Stomach (tissue), 9 donors: ENCODE data around the gene JCAD. TPM values are rescaled to one million over a fixed set of nuclear protein-coding genes. Genes with fewer than 3 reads are reported as not detected.
"Not testable (repeated sequence)": the region's sequence is repeated elsewhere in the genome, so short reads cannot be mapped to it uniquely, and the experiment has no call there.

ENCODE experiments used
- DNase-seq, 2 donors: peaks; one replicate each; pipeline versions ENCODE4 v3.0.0 to v3.0.0-alpha.2; 2013 to 2019
- H3K27ac ChIP-seq, 5 donors: fragments of 200-600 bp in 4 of 5; sonication (generic) in 4 of 5; one replicate each; pipeline ENCODE4 v1.5.1; 2013 to 2019; ENCODE audit warnings: mild to moderate bottlenecking in 1 of 5, moderate library complexity in 1 of 5
- H3K27me3 ChIP-seq, 3 donors: fragments of 200-600 bp; sonication (generic); one replicate each; pipeline ENCODE4 v1.5.1; 2017 to 2019; ENCODE audit warnings: mixed run types in 1 of 3
- H3K36me3 ChIP-seq, 4 donors: fragments of 200-600 bp; sonication (generic); 1 replicate in 3 of 4; 2 replicates in 1 of 4; pipeline ENCODE4 v1.5.1; 2016 to 2019
- H3K4me1 ChIP-seq, 4 donors: fragments of 200-600 bp; sonication (generic); one replicate each; pipeline ENCODE4 v1.5.1; 2016 to 2019
- H3K4me3 ChIP-seq, 4 donors: fragments of 200-600 bp; sonication (generic) in 3 of 4; one replicate each; pipeline ENCODE4 v1.5.1; 2016 to 2019; ENCODE audit warnings: mild to moderate bottlenecking in 1 of 4
- H3K9me3 ChIP-seq, 4 donors: fragments of 200-600 bp; sonication (generic); one replicate each; pipeline ENCODE4 v1.5.1; 2016 to 2019
- EP300 ChIP-seq: sonication (generic); formaldehyde crosslinking; IDR thresholded peaks from one replicate; pipeline ENCODE4 v1.6.1; 2017; ENCODE audit warnings: antibody characterized with exemption
- POLR2A ChIP-seq, 4 donors: fragments of 450-650 bp; IDR thresholded peaks; one replicate each; pipeline ENCODE4 v1.6.1; 2016; ENCODE audit warnings: antibody characterized with exemption in 4 of 4, control low read depth in 2 of 4, mild to moderate bottlenecking in 1 of 4, moderate library complexity in 1 of 4
- POLR2AphosphoS5 ChIP-seq, 3 donors: sonication (generic); formaldehyde crosslinking; IDR thresholded peaks; one replicate each; pipeline ENCODE4 v1.6.1; 2016; ENCODE audit warnings: antibody characterized with exemption in 3 of 3
- WGBS, 5 donors: extraction: QIAGEN DNeasy Blood & Tissue Kit in 3 of 5; methylation state at CpG; one replicate each; pipeline versions ENCODE4 v1.1.5 to v1.1.7; 2013 to 2018; 5-methylcytosine and 5-hydroxymethylcytosine counted together
- intact Hi-C: fragments of 100-400 bp; cut with DNase I; formaldehyde crosslinking; loops from one replicate; pipeline ENCODE4 v1.15.1; 2023; ENCODE audit warnings: low total_unique reads
- polyA plus RNA-seq, 3 donors: library from polyadenylated mRNA; stranded (reverse); fragments of 200-250 nt; gene quantifications; one replicate each; pipeline ENCODE4 v1.2.3, GENCODE V29; 2013
- total RNA-seq, 5 donors: library from RNA; depleted of rRNA; stranded (reverse); fragments of >200 nt; gene quantifications; one replicate each; pipeline versions ENCODE4 v1.1.0 to v1.2.3, GENCODE V29; 2014 to 2016
- TF ChIP-seq, protein P1 (sequence below), 7 experiments: fragments of 450-650 bp in 4 of 7; fragments of 200-600 bp in 3 of 7; sonication (generic) in 3 of 7; IDR thresholded peaks; one replicate each; pipeline ENCODE4 v1.5.1; 2016 to 2019; ENCODE audit warnings: antibody characterized with exemption in 7 of 7, control low read depth in 2 of 7, mild to moderate bottlenecking in 1 of 7
- donor health status: healthy with polysubstance abuse.
- donor health status: Bipolar disorder and iron deficiency.
- donor health status: healthy.

Gene JCAD
- total and polyA plus RNA-seq, 8 donors: 1.6 to 30.3 (median 10.4) TPM

DNA sequence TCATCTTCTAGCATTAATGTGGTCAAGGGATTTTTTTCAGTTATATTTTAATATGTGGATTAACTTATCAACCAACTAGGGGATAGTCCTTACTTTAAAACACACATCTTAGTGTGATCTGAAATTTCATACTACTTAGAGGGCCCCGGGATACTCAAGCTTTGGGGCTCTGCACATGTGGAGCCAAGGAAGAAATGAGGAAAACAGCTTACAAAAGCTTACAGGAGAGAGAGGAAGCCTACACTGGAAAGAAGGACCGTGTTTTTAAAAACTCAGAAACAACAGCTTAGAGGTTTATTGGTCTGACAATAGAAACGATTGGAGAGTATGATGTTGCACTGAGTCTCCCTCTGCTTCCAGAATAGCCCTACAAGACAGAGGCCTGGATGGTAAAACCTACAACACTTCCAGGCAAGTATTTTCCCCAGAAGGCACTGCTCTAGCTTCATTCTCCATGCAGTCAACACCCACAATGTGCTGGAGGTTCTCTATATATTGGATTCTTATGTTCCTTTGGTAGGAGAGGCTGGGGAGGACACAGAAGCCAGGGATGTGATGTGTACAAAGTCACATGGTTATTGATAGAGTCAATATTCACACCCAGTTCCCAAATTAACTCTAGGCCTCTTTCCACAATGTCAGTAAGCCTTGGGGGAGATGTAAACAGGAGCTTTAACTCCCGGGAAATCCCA is 47.3 kb downstream of the JCAD start:
- 45 to 71% (median 54%) methylated on average over 4 of the region's 4 CpGs for WGBS, 5 donors
- no peaks in the 10 kb centered on the region for H3K27me3 ChIP-seq
- DNase-seq: no peak
- TF ChIP-seq, protein P1, sequence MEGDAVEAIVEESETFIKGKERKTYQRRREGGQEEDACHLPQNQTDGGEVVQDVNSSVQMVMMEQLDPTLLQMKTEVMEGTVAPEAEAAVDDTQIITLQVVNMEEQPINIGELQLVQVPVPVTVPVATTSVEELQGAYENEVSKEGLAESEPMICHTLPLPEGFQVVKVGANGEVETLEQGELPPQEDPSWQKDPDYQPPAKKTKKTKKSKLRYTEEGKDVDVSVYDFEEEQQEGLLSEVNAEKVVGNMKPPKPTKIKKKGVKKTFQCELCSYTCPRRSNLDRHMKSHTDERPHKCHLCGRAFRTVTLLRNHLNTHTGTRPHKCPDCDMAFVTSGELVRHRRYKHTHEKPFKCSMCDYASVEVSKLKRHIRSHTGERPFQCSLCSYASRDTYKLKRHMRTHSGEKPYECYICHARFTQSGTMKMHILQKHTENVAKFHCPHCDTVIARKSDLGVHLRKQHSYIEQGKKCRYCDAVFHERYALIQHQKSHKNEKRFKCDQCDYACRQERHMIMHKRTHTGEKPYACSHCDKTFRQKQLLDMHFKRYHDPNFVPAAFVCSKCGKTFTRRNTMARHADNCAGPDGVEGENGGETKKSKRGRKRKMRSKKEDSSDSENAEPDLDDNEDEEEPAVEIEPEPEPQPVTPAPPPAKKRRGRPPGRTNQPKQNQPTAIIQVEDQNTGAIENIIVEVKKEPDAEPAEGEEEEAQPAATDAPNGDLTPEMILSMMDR (IDR thresholded peaks at IDR 0.05): no peak
- H3K27ac ChIP-seq: peak overlapping the region in 1 of 5 donors; percentile 18
- H3K36me3 ChIP-seq: no peaks in the 10 kb centered on the region
- no peaks in the 10 kb centered on the region for H3K9me3 ChIP-seq
- H3K4me1 ChIP-seq: peaks cover 0 to 38% (median 0%) of the 10 kb centered on the region in 4 donors
- no peak overlapping the region for H3K4me3 ChIP-seq
- intact Hi-C loops: no loop called here

DNA sequence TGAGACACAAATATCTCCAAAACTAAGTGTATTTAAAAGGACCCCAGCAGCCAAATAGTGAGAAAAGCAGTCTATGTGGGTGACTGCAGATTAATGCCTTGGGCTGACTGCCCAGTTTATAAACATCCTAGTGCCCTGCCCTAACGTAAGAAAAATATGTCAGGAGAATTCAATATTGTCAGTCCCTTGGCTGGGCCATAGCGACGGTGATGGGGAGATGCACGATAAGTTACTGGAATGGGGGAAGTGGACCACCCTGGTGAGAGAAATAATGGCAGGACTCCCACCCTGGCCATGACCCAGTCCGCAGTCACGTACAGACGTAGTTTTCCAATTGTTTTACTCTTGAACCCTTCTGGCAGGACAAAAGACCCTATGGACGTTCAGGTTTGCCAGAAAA is 48.0 kb downstream of the JCAD start:
- Histone ChIP-seq H3K4me1 (peaks cover 0 to 38% (median 0%) of the 10 kb centered on the region in 4 donors), H3K27ac (peak overlapping the region in 1 of 5 donors; percentile 18), H3K27me3 (no peaks in the 10 kb centered on the region), H3K9me3 (no peaks in the 10 kb centered on the region), H3K4me3 (no peak overlapping the region), H3K36me3 (no peaks in the 10 kb centered on the region)
- intact Hi-C loops: no loop called here
- DNase-seq: peak in 1 of 2 donors; percentile 72
- WGBS, 5 donors: 62 to 75% (median 68%) methylated on average over 8 of the region's 8 CpGs
- TF ChIP-seq POLR2AphosphoS5 (IDR thresholded peaks at IDR 0.05) (no peak), EP300 (no peak), POLR2A (IDR thresholded peaks at IDR 0.05) (no peak)
- TF ChIP-seq, protein P1 (IDR thresholded peaks at IDR 0.05): no peak

DNA sequence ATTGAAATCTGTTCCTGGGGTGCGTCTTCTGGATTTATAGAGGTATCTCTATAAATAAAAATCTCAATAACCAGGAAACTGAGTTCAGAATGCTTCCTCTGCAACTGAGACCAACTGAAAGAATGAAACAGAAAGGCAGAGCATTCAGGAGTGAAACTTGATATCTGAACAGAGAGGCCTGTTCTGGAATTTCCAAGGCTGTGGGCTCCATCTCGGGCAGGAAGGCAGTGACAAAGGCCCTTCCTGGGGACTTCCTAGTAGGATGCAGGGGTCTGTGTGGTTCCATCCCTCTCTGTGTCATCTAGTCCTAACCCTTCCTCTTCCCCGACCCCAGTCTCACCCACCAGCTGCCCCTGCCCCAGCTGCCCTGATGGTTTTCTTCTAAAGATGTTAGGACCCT is 52.0 kb downstream of the JCAD start:
- DNase-seq: no peak
- no peak overlapping the region for H3K4me3 ChIP-seq
- H3K9me3 ChIP-seq: no peaks in the 10 kb centered on the region
- H3K27me3 ChIP-seq: no peaks in the 10 kb centered on the region
- WGBS, 5 donors: 49 to 85% (median 73%) methylated on average over 3 of the region's 3 CpGs
- no peak overlapping the region for H3K27ac ChIP-seq
- peaks cover 0 to 19% (median 2%) of the 10 kb centered on the region in 4 donors for H3K4me1 ChIP-seq
- no peaks in the 10 kb centered on the region for H3K36me3 ChIP-seq
- TF ChIP-seq POLR2AphosphoS5 (IDR thresholded peaks at IDR 0.05) (no peak), POLR2A (IDR thresholded peaks at IDR 0.05) (no peak), EP300 (no peak)
- TF ChIP-seq, protein P1 (IDR thresholded peaks at IDR 0.05): no peak
- intact Hi-C loops: no loop called here

DNA sequence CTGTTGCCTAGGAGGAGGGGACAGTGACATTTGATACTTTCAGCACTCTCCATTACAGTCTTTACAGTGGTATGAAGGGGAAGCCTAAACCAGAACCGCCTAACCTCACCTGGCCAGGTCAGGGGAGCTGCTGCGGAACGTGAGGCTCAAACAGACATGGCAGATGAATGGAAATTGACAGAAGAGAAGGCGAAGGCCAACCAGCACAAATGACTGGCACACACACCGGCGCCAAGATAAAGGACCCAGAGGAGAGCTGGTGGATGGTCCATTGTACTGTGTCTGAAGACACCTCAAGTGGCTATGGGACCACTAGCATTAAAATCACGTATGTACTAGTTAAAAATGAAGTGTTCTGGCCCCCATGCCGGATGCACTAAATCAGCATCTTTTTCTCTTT is 53.0 kb downstream of the JCAD start:
- intact Hi-C loops: no loop called here
- no peak overlapping the region for H3K27ac ChIP-seq
- H3K27me3 ChIP-seq: no peaks in the 10 kb centered on the region
- no peaks in the 10 kb centered on the region for H3K36me3 ChIP-seq
- DNase-seq: no peak
- 70 to 78% (median 76%) methylated on average over 8 of the region's 8 CpGs for WGBS, 5 donors
- H3K9me3 ChIP-seq: no peaks in the 10 kb centered on the region
- no peak for TF ChIP-seq EP300
- no peak for TF ChIP-seq POLR2A (IDR thresholded peaks at IDR 0.05)
- TF ChIP-seq POLR2AphosphoS5 (IDR thresholded peaks at IDR 0.05): no peak
- TF ChIP-seq, protein P1 (IDR thresholded peaks at IDR 0.05): no peak
- H3K4me3 ChIP-seq: no peak overlapping the region
- H3K4me1 ChIP-seq: peaks cover 0 to 20% (median 7%) of the 10 kb centered on the region in 4 donors

DNA sequence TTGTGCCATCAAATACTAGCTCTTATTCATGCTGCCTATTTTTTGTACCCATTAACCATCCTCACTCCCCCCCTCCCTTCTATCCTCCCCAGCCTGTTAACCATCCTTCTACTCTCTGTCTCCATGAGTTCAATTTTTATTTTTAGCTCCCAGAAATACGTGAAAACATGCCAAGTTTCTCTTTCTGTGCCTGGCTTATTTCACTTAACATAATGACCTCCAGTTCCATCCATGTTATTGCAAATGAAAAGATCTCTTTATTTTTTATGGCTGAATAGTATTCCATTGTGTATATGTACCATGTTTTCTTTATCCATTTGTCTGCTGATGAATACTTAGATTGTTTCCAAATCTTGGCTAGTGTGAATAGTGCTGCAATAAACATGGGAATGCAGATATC is 54.3 kb downstream of the JCAD start:
- H3K27me3 ChIP-seq, H3K9me3 ChIP-seq, intact Hi-C loops, H3K4me3 ChIP-seq, H3K36me3 ChIP-seq, H3K27ac ChIP-seq, DNase-seq: not testable (repeated sequence)
- WGBS, 5 donors: 38 to 52% (median 51%) methylated on average over 1 of the region's 1 CpG
- peaks cover 0 to 27% (median 13%) of the 10 kb centered on the region in 4 donors for H3K4me1 ChIP-seq
